Retinal pigment epithelial cell (primary cell): ENCODE measurements around the gene SLC7A10.
"Not testable (repeated sequence)": the region's sequence is repeated elsewhere in the genome, so short reads cannot be mapped to it uniquely, and the experiment has no call there.

Experiments
- DNase-seq: peaks from one replicate; pipeline ENCODE4 v3.0.0-alpha.2; 2010; ENCODE audit warnings: low read depth
- H3K4me3 ChIP-seq: 2 replicates; pipeline ENCODE4 v1.5.1; 2011; ENCODE audit warnings: mild to moderate bottlenecking, low read length, control low read depth, moderate library complexity
- TF ChIP-seq, protein P1 (sequence below): conservative IDR thresholded peaks from 2 replicates; pipeline ENCODE4 v1.5.1; 2011; ENCODE audit warnings: low read depth, low read length, control low read depth, inconsistent platforms

The SLC7A10 gene

DNA sequence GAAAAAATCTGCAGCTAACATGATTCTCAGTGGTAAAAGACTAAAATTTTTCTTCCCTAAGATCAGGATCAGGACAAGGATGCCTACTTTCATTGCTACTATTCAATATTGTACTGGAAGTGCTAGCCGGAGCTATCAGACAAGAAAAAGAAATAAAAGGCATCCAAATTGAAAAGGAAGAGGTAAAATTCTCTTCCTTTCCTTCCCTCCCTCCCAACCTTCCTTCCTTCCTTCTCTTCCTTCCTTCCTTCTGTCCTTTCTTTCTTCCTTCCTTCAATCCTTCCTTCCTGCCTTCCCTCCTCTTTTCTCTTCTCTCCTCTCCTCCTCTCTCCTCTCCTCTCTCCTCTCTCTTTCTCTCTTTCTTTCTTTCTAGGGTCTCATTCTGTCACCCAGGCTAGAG is 58.2 kb downstream of the SLC7A10 start:
- no peak overlapping the region for H3K4me3 ChIP-seq
- no peak for DNase-seq
- TF ChIP-seq, protein P1, sequence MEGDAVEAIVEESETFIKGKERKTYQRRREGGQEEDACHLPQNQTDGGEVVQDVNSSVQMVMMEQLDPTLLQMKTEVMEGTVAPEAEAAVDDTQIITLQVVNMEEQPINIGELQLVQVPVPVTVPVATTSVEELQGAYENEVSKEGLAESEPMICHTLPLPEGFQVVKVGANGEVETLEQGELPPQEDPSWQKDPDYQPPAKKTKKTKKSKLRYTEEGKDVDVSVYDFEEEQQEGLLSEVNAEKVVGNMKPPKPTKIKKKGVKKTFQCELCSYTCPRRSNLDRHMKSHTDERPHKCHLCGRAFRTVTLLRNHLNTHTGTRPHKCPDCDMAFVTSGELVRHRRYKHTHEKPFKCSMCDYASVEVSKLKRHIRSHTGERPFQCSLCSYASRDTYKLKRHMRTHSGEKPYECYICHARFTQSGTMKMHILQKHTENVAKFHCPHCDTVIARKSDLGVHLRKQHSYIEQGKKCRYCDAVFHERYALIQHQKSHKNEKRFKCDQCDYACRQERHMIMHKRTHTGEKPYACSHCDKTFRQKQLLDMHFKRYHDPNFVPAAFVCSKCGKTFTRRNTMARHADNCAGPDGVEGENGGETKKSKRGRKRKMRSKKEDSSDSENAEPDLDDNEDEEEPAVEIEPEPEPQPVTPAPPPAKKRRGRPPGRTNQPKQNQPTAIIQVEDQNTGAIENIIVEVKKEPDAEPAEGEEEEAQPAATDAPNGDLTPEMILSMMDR = no peak

DNA sequence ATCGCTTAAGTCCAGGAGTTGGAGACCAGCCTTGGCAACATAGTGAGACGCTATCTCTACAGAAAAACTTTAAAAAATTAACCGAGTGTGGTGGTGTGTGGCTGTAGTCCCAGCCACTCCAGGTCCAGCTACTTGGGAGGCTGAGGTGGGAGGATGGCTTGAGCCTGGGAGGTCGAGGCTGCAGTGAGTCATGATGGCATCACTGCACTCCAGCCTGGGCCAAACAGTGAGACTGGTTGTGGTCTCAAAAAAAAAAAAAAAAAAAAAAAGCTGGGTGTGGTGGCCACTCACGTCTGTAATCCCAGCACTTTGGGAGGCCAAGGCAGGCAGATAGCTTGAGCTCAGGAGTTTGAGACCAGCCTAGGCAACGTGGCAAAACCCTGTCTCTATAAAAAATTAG is 59.6 kb downstream of the SLC7A10 start:
- H3K4me3 ChIP-seq, DNase-seq: not testable (repeated sequence)

DNA sequence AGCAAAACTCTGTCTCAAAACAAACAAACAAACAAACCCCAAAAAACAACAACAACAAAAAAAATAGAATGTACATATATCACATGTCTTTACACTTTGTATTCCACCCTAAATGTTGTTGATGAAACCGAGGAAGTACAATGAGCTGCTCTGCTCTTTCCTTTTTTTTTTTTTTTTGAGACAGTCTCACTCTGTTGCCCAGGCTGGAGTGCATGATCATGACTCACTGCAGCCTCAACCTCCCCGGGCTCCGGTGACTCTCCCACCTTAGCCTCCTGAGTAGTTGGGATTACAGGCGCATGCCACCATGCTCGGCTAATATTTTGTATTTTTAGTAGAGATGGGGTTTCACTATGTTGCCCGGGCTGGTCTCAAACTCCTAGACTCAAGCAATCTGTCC is 62.2 kb downstream of the SLC7A10 start:
- no peak for DNase-seq
- H3K4me3 ChIP-seq = no peak overlapping the region
- TF ChIP-seq, protein P1 = no peak

GRCh38 chr19:33161201-33161600 is 64.4 kb downstream of the SLC7A10 start:
- DNase-seq = no peak
- H3K4me3 ChIP-seq = no peak overlapping the region
- TF ChIP-seq, protein P1 = no peak

DNA sequence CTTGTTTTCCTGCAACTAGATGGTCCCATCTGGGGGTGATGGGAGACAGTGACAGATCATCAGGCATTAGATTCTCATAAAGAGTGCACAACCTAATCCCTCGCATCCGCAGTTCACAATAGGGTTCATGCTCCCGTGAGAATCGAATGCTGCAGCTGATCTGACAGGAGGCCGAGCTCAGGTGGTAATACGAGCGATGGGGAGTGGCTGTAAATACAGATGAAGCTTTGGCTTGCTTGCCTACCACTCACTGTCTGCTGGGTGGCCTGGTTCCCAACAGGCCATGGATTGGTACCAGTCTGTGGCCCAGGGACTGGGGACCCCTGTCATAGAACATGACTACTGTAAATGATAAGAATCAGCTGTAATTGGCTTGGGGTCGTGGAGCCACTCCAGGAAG is 65.8 kb downstream of the SLC7A10 start:
- no peak overlapping the region for H3K4me3 ChIP-seq
- DNase-seq = no peak
- TF ChIP-seq, protein P1 = no peak

DNA sequence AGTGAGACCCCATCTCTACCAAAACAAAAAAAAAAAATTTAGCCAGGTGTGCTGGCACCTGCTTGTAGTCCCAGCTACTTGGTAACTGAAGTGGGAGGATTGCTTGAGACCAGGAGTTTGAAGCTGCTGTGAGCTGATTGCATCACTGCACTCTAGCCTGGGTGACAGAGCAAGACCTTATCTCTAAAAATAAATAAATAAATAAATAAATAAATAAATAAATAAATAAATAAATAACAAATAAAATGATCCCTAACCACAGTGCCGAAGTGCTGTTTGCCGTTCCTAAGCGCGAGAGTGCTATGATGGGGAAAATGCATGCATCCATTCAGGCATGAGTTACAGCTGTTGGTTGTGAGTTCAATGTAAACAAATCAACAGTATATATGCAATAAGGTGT is 66.5 kb downstream of the SLC7A10 start:
- TF ChIP-seq, protein P1 = no peak
- H3K4me3 ChIP-seq = no peak overlapping the region
- DNase-seq = no peak
